Thyroid gland (tissue), 4 donors: ENCODE results near the gene MED17.

Experiments
- CTCF ChIP-seq, 6 experiments: fragments of 200-600 bp in 3 of 6; fragments of 450-650 bp in 3 of 6; sonication (generic) in 3 of 6; IDR thresholded peaks; one replicate each; pipeline ENCODE4 v1.5.1; 2016 to 2019; ENCODE audit warnings: antibody characterized with exemption in 6 of 6, mild to moderate bottlenecking in 2 of 6, inconsistent platforms in 1 of 6, moderate library complexity in 1 of 6
- POLR2A ChIP-seq, 2 donors: fragments of 450-650 bp; IDR thresholded peaks; one replicate each; pipeline ENCODE4 v1.6.1; 2017; ENCODE audit warnings: antibody characterized with exemption in 2 of 2, mild to moderate bottlenecking in 2 of 2, moderate library complexity in 1 of 2

GRCh38 chr11:93820847-93821246 lies 36.8 kb downstream of the MED17 start:
- TF ChIP-seq POLR2A (IDR thresholded peaks at IDR 0.05) (no peak), CTCF (IDR thresholded peaks at IDR 0.05) (no peak)
